Ureter (tissue), 1 donor: ENCODE results near the gene CXCL9. TPM values are rescaled to one million over a fixed set of nuclear protein-coding genes. Genes with fewer than 3 reads are reported as not detected.
"Not testable (repeated sequence)": the region's sequence is repeated elsewhere in the genome, so short reads cannot be mapped to it uniquely, and the experiment has no call there.

Source experiments
- DNase-seq: peaks from one replicate; pipeline ENCODE4 v3.0.0-alpha.2; 2020; ENCODE audit warnings: low spot score
- total RNA-seq: library from RNA; stranded (reverse); gene quantifications from one replicate; pipeline ENCODE4 v1.2.4, GENCODE V29; 2023
- donor health status: DM: yes; HTN: yes; CAD: no.

The CXCL9 gene
- total RNA-seq, result 1.2 TPM

- no peak for DNase-seq
Observed at GRCh38 chr4:76007089-76007862, at the start of gene CXCL9. TSS of gene CXCL9 (minus strand) at chr4:76007509. CDS start at chr4:76007449, 60 bp downstream.

DNA sequence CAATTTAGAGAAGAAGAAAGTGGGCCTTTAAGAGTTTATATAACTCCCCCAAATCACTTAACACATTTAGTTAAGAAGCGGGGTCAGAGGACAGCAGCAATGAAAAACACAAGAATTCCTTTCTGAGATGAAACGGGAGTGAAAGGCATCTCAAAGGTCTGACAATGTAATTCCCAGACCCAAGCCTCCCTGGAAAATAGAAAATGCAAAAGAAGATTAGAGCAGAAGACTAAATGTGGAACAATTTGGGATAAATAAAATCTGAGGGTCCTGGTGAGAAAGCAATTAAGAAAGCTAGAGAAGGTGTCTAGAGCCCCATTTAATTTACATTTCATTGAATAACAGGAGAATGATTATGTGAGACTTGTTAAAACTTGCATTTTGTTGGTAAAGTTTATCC, 48.1 kb upstream of the CXCL9 start:
- DNase-seq, result no peak

GRCh38 chr4:76055016-76055415, 47.7 kb upstream of the CXCL9 start:
- no peak for DNase-seq

GRCh38 chr4:76053730-76054129, 46.4 kb upstream of the CXCL9 start:
- DNase-seq, result no peak

- DNase-seq, result not testable (repeated sequence)
Observed at GRCh38 chr4:76050560-76051050, 43.3 kb upstream of the CXCL9 start.

GRCh38 chr4:76049860-76050416, 42.6 kb upstream of the CXCL9 start:
- not testable (repeated sequence) for DNase-seq

DNA sequence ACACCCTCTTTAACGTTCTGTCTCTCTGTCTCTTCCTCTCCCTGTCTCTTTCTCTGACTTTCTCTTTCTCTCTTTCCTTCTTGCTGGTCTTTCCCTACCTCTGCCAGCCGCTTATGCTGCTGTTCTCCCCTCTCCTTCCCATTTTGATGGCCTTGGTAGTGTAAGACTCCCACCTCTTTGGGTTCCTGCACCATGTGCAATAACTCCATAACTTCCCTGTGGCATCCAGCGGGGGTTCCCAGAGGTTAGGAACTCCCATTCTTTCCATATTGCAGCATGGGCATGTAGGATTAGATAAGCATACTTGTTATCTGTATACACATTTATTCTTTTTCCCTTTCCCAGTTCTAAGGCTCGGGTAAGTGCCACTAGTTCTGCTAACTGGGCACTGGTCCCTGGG, 37.4 kb upstream of the CXCL9 start:
- not testable (repeated sequence) for DNase-seq

GRCh38 chr4:76043306-76043705, 36.0 kb upstream of the CXCL9 start:
- not testable (repeated sequence) for DNase-seq

GRCh38 chr4:76042241-76042998, 35.1 kb upstream of the CXCL9 start:
- DNase-seq, result not testable (repeated sequence)

- DNase-seq, result no peak
Observed at GRCh38 chr4:76036855-76037254, 29.5 kb upstream of the CXCL9 start.

DNA sequence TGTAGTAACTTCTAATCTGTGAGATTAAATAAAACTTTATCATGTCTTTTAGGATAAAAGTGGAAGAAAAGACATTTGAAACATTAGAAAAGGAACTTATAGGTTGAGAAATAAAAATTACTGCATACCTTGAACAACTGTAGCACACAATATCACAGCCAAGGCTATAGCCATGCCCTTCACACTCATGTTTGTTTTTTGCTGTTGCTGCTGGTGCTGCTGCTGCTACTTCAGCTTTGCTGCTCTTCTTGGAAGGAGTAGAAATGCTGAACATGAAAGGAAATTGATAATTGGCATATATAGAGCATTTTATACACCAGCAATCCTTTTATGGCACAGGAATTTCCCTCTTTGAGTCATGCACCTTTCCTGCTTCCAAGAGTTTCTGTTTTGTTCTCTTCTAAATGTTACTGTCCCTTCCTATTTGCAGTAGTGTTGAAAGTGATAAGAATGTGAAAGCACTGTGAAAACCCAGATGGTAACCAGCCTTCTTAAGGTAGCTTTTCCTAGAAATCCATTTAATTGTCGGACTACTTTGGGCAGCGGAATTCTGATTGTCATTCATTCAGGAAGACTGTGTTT, 28.6 kb upstream of the CXCL9 start, which contains the start of gene CXCL11:
TSS of gene CXCL11 (minus strand) at position 272 of the 582 bp plus-strand sequence. CDS start at position 189, 83 bp downstream.
- DNase-seq, result no peak

GRCh38 chr4:76035141-76035540, 27.8 kb upstream of the CXCL9 start:
- no peak for DNase-seq

- no peak for DNase-seq
Observed at GRCh38 chr4:76029300-76029699, 22.0 kb upstream of the CXCL9 start.

DNA sequence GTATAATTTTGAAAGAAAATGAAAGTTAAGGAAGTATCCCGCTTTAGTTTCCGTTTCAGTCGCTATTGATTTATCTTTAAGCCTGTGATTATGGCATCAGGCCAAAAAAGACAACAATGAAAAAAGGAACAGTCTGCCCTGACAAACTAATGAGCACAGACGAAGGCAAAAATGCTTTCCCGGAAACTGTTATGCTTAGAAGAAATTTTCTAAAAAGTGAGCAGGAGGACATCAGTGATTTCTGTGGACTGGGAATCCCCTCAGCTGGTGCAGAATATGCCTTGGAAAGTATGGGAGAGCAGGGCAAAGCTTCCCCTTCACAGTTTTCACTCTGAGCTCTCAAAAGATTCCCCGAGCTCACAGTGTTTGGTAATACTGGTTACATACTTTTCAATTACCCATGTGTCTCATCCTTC, 21.0 kb upstream of the CXCL9 start:
- no peak for DNase-seq

- DNase-seq, result no peak
Observed at GRCh38 chr4:76024065-76024464, 16.8 kb upstream of the CXCL9 start.

GRCh38 chr4:76023389-76023788, 16.1 kb upstream of the CXCL9 start, which contains the start of gene CXCL10:
TSS of gene CXCL10 (minus strand) at chr4:76023497. CDS start at chr4:76023431, 66 bp downstream.
- no peak for DNase-seq

- no peak for DNase-seq
Observed at GRCh38 chr4:76022677-76023076, 15.4 kb upstream of the CXCL9 start.

GRCh38 chr4:76022031-76022430, 14.7 kb upstream of the CXCL9 start:
- DNase-seq, result no peak

DNA sequence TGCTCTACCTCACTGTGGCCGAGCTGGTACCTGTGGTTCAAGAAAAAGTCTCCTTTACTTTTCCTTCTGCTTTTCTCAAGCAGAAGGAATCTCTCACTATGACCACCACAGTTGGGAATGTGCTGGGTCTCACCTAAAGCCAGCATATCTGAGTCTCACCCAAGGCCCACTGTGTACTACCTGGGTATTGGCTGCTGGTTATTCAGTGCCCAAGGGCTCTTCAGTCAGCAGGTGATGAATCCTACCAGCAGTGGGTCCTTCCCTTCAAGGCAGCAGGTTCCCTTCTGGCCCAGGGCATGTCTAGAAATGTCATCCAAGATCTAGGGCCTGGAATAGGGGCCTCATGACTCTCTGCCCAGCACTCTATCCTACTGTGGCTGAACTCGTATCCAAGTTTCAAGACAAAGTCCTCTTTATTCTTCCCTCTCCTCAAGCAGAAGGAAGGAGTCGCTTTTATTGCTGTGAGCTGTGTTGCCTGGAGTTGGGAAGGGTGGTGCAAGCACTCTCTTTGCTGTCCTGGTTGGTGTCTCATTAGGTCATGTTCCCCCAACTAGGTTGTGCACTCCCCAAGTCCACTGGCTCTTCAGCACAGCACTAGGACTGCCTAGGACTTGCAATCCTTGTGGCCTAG, 9.9 kb upstream of the CXCL9 start:
- DNase-seq, result no peak

DNA sequence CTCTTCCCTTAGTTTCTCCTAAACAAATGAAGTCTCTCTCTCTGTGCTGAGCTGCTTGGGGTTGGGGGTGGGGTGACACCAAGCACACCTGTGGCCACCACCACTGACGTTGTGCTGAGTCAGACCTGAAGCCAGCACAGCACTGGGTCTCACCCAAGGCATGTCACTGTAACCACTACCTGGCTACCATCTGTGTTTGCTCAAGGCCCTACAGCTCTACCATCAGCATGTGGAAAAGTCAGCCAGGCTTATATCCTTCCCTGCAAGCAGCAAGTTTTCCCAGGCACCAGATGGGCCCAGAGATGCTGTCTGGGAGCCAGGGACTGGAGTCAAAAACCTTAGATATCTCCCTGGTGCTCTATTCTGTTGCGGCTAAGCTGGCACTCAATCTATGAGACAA, 9.1 kb upstream of the CXCL9 start:
- no peak for DNase-seq

- DNase-seq, result no peak
Observed at GRCh38 chr4:76013540-76013939, 6.2 kb upstream of the CXCL9 start.
